OCI-LY3 (cell line): ENCODE data around the gene SLC1A5.

Experiments
- EZH2phosphoT487 ChIP-seq: fragments of 200-600 bp; shearing (Covaris generic); IDR thresholded peaks from 2 replicates; pipeline ENCODE4 v1.6.1; 2018; ENCODE audit warnings: antibody characterized with exemption, mixed run types, low read depth
- TF ChIP-seq, protein P1 (sequence below): fragments of 200-600, 300-600 bp; sonication (generic); IDR thresholded peaks from 2 replicates; pipeline ENCODE4 v1.5.1; 2014; ENCODE audit warnings: antibody characterized with exemption, low read length, low read depth

DNA sequence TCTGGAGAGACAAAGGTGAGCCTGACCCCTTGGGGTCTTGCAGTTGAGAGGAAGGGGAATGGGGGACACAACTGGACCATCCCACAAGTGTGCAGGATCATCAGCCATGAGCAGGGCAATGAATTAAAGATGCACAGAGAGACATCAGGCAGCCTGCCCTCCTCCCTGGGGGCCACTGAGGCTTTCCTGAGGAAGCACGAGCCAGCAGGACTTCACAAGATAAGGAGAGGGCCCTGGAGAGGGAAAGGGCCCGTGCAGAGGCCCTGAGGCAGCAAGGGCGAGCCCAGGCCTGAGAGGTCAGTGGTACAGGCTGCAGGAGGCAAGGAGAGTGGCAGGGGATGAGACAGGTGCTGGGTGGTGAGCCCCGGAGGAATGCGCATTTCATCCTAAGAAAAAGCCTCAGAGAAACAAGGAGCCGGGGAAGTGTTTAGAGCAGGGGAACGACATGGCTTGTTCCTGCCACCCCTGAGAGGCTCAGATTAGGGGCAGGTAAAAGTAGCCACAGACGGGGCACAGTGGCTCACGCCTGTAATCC, 62.5 kb downstream of the SLC1A5 start:
- TF ChIP-seq, protein P1, sequence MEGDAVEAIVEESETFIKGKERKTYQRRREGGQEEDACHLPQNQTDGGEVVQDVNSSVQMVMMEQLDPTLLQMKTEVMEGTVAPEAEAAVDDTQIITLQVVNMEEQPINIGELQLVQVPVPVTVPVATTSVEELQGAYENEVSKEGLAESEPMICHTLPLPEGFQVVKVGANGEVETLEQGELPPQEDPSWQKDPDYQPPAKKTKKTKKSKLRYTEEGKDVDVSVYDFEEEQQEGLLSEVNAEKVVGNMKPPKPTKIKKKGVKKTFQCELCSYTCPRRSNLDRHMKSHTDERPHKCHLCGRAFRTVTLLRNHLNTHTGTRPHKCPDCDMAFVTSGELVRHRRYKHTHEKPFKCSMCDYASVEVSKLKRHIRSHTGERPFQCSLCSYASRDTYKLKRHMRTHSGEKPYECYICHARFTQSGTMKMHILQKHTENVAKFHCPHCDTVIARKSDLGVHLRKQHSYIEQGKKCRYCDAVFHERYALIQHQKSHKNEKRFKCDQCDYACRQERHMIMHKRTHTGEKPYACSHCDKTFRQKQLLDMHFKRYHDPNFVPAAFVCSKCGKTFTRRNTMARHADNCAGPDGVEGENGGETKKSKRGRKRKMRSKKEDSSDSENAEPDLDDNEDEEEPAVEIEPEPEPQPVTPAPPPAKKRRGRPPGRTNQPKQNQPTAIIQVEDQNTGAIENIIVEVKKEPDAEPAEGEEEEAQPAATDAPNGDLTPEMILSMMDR = no peak
- TF ChIP-seq EZH2phosphoT487 = no peak
